ENCODE results near the gene CPNE6.

CPNE6 gene

DNA sequence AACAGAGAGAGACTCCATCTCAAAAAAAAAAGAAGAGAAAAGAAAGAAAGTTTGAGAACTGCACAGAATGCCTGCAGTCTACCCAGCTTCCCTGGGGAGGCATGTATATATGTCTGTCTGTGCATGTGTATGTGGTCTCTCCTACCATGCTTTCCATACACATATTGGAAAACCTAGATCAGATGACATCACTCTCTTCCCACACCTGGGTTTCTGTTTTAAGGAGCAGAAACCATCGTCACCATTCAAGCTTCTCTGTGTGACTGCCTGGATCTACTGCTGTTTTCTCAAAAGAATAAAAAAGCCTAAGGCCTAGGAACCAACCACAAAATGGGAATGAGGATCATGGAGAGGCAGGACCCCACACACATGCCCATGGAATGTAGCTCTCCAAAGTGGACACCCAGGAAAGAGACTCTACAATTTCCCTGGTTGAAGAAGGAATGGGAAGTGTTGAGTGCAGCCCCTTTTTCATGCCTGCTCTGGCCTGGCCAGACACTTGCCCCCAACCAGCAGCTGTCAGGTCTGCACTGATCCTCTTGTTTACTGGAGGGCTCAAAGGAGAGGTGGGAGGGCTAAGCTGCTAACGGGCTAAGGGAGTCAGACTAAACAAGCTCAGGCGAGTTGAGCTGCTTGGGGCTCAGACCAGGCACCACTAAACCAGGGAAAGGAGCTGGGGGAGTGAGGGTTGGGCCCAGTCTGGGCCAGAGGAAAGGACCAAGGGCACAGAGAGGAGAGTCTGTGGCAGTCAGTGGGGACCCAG is 15.0 kb downstream of the CPNE6 start:
- no peak for DNase-seq (ENCODE audit: low read depth in 2 of 2)

DNA sequence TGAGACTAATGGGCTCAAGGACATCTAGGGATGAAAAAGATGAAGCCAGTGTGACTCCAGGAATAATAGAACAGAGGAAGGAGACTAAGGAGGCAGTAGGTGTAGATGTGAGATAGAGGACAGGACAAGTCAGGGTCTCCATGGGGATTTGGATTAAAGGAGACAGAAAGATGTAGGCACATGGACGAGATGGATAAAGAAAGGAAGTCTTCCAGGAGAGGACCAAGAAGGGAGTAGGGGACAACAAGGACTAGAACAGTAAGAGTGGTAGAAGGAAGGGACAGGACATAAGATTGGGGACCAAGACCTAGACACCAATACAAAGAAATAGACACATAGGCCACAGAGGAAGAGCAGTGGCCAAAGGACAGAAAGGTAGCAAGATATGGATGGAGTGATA is 15.6 kb downstream of the CPNE6 start:
- no peak for DNase-seq (ENCODE audit: low read depth in 2 of 2)

DNA sequence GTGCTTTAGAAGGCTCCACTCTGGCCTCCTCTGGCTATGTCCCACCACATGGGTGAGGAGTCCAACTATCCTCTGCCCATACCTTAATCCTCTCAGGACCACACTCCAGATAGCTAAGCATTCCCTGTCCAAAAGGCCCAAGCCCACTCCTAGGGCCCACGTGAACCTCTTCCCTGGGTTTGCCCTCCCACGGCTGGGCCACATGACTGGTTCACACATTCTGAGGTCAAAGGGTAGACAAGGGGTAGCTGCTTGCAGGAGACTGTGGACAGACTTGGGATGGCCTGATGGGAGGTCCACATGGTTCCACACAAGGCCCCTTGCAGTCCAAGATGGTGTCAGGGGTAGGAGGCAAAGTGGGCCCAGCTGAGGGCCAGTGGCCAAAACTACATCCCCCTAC is 16.7 kb downstream of the CPNE6 start:
- DNase-seq (ENCODE audit: low read depth in 2 of 2): no peak

DNA sequence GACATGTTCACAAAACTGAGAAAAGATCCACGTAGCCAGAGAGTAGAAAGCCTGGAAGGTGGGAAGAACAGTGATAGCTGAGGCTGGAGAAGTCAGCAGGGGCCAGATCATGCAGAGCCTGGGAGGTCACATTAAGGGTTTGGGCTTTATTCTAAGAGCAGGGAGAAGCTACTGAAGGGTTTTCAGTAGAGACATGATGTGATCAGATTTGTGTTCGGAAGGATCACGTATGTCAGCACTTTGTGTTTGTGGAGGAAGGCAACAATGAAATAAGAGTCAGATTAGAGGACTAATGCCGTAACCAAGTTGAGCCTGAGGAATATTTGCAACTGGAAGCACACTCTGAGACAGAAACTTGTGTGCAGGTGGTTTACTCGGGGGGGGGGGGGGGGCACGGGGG is 18.5 kb downstream of the CPNE6 start:
- no peak for DNase-seq (ENCODE audit: low read depth in 2 of 2)

DNA sequence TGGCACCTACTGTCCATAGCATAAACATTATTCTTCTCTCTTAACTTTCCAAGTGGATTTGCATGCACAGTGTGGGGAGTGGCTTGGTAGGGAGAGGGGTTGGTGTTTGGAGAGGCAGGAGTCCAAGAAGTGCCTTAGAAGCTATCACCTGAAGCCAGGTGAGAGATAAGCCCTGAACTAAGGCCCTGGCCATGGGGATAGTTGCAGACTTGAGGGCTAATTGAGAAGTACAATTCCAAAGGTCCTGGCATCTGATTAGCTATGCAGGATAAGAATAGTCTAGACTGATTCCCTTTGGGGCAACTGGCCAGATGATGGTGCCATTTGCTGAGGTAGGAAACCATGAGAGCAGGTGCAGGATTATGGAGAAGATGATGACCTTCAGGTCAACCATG is 20.7 kb downstream of the CPNE6 start:
- DNase-seq (ENCODE audit: low read depth in 2 of 2): no peak

DNA sequence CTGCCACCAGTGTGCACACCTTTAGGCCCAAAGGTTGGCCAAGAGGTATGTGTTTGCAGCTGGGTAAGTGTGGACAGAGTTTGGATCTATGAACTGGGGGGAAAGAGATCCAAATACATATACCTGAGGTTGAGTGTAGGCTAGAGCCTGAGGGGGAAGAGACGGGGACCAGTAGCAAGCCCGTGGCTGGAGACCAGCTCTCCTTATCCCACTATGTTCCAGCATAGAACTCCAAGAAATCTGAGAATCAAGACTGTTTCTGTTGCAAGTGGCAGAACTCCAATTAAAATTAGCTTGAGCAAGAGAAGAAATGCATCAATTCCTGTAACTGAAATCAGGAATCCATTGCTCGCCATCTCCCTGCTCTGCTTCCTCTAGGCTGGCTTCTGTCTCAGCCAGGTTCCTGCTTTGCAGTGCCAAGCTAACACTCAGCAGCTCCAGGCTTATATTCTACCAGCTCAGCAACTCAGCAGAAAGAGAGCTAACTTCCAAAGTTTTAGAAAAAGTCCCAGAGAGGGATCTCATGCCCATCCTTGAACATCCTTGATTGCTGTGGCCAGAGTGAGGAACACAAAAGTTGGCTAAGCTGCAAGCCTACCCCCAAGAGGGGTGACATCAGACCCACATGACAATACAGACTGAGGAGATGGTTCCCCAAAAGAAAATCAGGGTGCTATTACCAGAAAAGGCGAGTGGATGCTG is 21.3 kb downstream of the CPNE6 start:
- no peak for DNase-seq (ENCODE audit: low read depth in 2 of 2)

DNA sequence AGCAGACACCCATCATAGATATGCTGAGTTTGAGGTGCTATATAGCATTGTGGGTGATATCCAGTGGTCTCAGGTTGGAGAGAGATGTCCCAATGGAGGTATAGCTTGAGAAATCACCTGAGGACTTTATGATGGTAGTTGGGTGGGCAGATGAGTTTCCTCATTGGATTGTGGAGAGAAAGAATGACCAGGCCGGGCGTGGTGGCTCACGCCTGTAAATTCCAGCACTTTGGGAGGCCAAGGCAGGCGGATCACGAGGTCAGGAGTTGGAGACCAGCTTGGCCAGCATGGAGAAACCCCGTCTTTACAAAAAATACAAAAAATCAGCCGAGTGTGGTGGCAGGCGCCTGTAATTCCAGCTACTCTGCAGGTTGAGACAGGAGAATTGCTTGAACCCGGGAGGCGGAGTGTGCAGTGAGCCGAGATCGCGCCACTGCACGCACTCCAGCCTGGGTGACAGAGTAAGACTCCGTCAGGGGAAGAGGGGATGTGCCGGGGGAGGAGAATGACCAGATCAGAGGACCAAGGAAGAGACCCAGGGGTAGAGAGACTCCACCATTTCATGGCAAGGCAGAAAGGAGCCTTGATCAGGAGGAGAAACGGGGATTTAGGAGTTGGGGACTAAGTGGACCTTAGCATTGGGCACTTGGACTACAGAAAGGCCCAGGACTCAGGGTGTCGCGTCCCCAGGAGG is 22.0 kb downstream of the CPNE6 start:
- no peak for DNase-seq (ENCODE audit: low read depth in 2 of 2)

DNA sequence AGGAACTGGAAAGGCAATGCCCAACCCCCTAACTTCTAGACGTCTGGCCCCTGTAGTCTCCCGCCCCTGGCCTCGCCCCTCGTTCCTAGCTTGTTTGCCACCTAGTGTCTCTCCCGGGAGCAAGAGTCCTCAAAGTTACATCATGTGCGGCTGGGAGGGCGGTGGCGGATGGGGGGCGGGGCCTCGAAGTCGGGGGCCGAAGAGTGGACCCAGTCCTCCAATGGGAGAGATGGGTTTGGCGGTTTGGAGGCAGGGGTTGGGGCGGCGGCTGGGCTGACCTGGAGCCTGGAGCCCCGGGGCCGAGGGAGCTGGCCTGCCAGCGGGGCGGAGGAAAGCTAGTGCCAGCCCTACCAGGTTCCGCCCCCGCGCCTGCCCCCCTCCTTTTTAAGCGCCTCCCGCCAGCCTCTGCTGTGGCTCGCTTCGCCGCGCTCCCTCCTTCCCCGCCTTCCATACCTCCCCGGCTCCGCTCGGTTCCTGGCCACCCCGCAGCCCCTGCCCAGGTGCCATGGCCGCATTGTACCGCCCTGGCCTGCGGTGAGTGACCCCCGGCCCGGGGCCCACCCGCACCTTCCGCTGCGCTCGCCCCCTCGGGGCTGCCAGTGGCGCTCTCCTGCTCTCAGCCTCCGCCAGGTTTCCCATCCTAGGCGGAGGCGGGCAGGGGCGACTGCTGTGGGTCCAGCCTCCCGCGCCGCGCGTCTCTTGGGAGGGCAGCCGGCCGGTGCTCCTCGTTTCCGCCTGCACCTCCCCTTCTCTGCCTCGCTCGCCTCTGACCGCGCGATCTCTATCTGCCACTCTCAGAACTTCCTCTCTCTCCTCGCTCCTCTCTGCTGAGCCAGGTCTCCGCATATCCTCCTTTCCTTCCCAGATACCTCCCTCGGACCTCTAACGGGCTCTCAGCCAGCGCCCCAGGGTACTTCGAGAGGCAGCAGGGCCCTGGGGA is 22.8 kb downstream of the CPNE6 start, which contains the start of gene PCK2:
Gene PCK2 (plus strand): TSS at position 411 of the 940 bp plus-strand sequence. CDS start 95 bp downstream, at position 506.
- DNase-seq (ENCODE audit: low read depth in 2 of 2): peak; percentile 83 to 90

DNA sequence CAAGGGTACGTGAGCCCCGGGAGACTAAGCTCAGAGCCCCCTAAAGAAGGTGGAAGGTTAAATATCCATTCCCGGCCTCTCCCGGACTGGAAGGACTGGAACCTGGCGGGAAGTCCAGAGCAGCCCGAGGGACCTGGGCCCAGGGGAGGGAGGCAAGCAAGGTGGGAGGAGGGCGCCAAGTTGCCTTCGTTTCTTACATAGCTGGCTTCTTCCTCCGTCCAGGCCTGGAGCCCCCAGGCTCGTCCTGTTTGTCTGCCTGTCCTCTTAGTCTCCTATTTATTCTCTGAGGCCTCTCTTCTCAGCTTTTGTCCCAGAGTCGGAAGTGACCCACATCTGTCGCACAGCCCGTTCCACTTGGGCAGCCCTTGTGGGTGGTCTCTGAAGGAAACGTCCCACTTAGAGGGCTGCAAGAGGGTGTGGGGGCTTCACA is 23.5 kb downstream of the CPNE6 start:
- DNase-seq (ENCODE audit: low read depth in 2 of 2): no peak

DNA sequence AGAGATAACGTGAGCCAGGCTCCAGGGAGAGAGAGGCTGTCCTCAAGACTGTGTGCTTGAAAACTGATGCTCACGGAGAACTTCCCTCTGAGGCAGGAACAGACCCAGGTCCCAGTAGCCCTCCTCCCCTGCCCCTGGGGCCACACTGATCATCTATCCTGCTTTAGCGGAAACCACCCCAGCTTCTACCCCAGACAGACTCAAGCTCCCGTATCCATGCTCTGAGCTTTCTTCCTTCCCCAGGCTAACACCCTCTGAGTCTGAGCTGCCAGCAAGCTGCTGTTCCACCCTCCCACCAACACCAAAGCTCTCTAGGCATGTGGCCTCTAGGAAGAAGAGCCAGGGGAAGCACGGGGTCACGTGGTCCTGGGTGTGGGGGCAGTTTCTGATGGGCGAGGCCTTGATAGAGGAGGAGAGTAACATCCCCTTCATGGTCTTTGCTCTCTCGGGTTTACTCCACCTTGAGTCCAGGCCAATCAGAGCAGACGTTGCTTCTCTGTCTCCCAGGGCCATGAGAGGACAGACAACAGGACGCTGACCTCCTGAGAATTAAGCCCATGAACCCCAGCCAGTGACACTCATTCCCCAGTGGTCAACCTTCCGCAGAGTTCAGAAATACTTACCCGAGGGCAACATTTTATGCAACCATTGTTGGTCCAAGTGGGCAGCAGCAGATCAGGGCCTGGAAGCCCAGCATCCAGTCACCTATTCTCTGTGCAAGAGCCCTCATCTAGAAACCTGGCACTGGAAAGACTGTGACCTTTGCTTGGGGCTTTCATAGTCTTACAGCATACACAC is 24.1 kb downstream of the CPNE6 start:
- peak; percentile 47 to 75 for DNase-seq (ENCODE audit: low read depth in 2 of 2)

DNA sequence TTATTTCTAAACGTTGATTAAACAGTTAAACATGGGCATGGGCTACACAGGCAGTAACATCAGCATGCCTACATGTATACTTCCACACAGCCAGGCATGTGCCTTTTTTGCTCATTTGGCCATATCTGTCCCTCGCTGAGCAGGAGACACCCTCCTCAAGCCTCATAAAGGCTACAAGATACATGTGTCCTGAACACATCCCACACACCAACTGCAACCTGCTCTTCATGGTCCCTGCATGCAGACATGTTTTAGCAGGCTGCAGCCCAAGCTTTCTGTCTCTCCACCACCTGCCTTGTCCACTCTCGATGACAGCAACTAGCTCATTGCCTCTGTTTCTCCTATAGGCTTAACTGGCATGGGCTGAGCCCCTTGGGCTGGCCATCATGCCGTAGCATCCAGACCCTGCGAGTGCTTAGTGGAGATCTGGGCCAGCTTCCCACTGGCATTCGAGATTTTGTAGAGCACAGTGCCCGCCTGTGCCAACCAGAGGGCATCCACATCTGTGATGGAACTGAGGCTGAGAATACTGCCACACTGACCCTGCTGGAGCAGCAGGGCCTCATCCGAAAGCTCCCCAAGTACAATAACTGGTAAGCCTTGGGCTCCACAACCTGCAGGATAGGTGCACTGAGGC is 25.3 kb downstream of the CPNE6 start:
- DNase-seq (ENCODE audit: low read depth in 2 of 2): no peak

DNA sequence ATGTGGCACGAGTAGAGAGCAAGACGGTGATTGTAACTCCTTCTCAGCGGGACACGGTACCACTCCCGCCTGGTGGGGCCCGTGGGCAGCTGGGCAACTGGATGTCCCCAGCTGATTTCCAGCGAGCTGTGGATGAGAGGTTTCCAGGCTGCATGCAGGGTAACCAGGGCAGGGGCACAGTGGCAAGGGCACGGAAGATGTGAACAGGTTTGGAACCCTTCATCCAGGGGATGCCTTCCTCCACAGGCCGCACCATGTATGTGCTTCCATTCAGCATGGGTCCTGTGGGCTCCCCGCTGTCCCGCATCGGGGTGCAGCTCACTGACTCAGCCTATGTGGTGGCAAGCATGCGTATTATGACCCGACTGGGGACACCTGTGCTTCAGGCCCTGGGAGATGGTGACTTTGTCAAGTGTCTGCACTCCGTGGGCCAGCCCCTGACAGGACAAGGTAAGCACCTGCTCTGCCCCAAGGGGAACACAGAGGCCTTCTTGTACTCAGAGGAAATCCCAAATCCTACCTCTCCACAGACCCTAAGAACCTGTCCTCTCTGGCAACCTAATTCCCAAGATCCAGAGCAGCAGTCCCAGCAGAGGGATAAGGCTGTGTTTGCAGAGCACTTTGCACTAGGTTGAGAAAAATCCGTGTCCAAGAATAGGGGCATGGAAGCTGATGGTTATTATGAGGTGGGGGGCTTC is 27.0 kb downstream of the CPNE6 start:
- no peak for DNase-seq (ENCODE audit: low read depth in 2 of 2)

DNA sequence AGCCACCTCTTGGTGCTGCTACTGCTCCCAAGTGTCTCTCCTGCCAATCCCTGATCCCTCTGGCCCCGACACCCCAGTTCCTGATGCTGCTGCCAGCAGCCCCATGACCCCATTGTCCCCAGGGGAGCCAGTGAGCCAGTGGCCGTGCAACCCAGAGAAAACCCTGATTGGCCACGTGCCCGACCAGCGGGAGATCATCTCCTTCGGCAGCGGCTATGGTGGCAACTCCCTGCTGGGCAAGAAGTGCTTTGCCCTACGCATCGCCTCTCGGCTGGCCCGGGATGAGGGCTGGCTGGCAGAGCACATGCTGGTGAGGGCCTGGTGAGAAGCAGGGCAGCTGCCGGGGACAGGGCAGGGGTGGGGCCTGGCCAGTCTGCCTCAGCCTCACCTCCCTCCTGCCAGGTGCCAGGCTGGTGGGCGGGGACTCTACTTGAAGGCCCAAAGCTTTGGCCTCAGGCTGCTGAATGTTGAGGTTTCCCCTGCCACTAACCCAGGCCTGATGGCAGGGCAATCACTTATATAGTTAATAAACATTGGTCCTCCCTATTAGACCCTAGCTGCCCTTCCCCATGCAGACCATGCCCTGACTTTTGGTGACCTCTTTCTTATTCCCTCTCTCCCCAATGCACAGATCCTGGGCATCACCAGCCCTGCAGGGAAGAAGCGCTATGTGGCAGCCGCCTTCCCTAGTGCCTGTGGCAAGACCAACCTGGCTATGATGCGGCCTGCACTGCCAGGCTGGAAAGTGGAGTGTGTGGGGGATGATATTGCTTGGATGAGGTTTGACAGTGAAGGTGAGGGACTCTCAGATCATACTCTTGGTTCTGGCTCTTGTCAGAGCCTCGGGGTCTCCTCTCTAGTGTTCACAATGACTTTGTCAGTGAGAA is 27.8 kb downstream of the CPNE6 start:
- no peak for DNase-seq (ENCODE audit: low read depth in 2 of 2)

DNA sequence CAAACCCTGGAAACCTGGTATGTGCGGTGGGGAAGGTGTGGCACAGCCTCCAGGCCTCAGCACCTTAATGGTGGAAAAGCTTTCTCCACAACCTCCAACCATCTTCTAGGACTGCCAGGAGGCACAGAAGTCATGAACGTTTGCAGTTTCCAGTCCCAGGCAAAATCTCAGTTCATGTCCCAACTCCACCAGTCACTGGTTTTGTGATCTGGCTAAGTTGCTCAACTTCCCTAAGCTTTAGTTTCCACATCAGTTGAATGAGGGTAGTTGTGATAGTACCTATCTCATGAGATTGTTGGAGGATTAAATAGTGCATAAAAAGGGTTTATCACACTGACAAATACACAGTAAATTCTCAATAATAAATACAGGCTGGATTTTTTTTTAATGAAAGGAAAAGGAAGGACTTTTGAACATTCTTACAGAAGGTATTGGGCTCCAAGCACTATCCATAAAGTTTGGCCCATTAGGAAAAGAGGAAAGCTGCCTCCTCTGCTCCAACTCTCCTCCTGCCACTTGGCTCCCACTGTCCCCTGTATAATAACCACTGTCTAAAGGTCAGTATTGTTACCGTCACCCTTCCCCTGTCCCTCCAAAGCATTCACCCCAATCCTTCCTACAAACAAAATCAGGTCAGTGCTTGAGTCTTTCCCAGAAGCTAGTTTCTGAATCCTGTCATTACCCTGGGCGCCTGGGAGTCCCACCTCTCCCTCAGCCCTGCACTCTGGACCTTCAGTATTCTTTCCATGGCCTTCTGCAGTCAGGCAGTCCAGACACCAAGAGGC is 29.0 kb downstream of the CPNE6 start:
- no peak for DNase-seq (ENCODE audit: low read depth in 2 of 2)

DNA sequence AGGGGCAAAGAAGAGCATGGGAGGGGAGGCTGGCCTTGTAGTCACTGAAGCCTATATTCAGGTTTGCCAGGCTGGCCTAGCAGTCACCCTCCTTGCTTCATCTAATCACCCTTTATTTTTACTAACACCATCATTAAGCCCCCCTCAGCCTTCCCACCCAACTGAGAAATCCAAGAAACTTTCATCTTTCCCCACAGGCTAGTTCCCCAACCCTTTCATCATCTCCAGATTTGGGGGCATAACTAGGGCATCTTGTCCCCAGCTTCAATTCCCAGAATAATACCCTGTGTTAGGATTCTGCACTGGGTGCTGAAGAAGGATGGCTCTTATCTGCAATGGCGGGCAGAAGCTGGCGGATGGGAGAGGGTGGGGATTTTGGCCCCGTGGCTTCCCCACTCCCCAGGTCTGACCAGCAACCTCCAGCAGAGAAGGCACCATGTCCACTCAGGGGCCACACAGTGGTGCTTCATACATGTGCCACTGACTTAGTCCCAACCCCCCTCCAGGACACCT is 29.7 kb downstream of the CPNE6 start:
- DNase-seq (ENCODE audit: low read depth in 2 of 2): no peak

DNA sequence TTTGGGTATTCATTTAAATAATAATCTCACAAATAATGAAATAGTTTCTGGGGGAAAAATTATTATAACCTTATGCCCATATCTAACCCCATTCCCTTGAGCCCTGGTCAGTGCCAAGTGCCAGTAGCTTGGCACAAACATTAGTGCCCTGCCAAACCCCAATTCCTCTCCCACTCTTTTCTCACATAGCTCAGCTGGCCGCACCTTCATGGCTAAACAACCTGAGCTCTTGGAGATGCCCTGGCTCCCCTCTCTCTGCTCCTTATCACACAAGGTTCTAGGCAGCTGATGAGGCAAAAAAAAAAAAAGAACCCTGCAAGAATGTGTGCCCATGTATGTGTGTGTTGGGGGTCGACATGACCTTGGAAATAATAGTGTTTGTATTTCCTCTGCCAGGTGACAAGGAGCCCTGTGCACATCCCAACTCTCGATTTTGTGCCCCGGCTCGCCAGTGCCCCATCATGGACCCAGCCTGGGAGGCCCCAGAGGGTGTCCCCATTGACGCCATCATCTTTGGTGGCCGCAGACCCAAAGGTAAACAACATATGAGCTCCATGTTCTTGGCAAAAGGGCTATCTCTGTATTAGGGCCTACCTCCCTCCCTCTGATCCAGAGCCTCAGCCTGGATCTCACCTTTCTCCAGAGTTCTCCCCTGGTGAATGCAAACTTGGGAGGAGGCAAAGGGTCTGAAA is 31.1 kb downstream of the CPNE6 start:
- no peak for DNase-seq (ENCODE audit: low read depth in 2 of 2)

DNA sequence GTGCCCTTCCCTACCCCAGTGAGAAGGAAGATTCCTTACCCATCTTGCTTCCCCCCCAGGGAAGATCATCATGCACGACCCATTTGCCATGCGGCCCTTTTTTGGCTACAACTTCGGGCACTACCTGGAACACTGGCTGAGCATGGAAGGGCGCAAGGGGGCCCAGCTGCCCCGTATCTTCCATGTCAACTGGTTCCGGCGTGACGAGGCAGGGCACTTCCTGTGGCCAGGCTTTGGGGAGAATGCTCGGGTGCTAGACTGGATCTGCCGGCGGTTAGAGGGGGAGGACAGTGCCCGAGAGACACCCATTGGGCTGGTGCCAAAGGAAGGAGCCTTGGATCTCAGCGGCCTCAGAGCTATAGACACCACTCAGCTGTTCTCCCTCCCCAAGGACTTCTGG is 32.1 kb downstream of the CPNE6 start:
- DNase-seq (ENCODE audit: low read depth in 2 of 2): no peak

Data from stimulated activated CD4-positive, alpha-beta T cell treated with anti-CD3 and anti-CD28 coated beads, Interleukin-4, amount 100 ng/mL, for 48 hours (primary cell).